Heart left ventricle (tissue), 16 donors: ENCODE results near the gene RBM10. TPM values are rescaled to one million over a fixed set of nuclear protein-coding genes. Genes with fewer than 3 reads are reported as not detected.

Experiments used
- ATAC-seq, 4 donors: fragments of 200-7000 bp; cut with Tn5 transposase; one replicate each; pipeline ENCODE4 v1.9.1; 2020 to 2022; ENCODE audit warnings: moderate library complexity in 4 of 4, mild to moderate bottlenecking in 3 of 4, moderate number of reproducible peaks in 1 of 4
- DNase-seq, 5 donors: peaks; one replicate each; pipeline ENCODE4 v3.0.0-alpha.2; 2020
- H3K27ac ChIP-seq, 12 donors: fragments of 200-600 bp; sonication (generic) in 4 of 12; one replicate each; pipeline versions ENCODE4 v1.5.0 to v1.8.0; 2016 to 2022; ENCODE audit warnings: mild to moderate bottlenecking in 2 of 12
- H3K27me3 ChIP-seq, 9 donors: fragments of 200-600 bp; sonication (generic) in 2 of 9; one replicate each; pipeline versions ENCODE4 v1.5.1 to v1.8.0; 2016 to 2022; ENCODE audit warnings: mild to moderate bottlenecking in 3 of 9
- H3K36me3 ChIP-seq, 9 donors: fragments of 200-600 bp; sonication (generic) in 2 of 9; one replicate each; pipeline versions ENCODE4 v1.5.0 to v1.8.0; 2018 to 2022; ENCODE audit warnings: mild to moderate bottlenecking in 2 of 9
- H3K4me1 ChIP-seq, 12 donors: fragments of 200-600 bp; sonication (generic) in 4 of 12; one replicate each; pipeline versions ENCODE4 v1.5.0 to v1.8.0; 2016 to 2022; ENCODE audit warnings: mild to moderate bottlenecking in 3 of 12
- H3K4me3 ChIP-seq, 12 donors: fragments of 200-600 bp; sonication (generic) in 4 of 12; one replicate each; pipeline versions ENCODE4 v1.5.0 to v1.8.0; 2017 to 2022; ENCODE audit warnings: mild to moderate bottlenecking in 9 of 12, moderate library complexity in 4 of 12
- H3K9me3 ChIP-seq, 12 donors: fragments of 200-600 bp; sonication (generic) in 4 of 12; one replicate each; pipeline versions ENCODE4 v1.5.0 to v1.8.0; 2016 to 2022; ENCODE audit warnings: mild to moderate bottlenecking in 1 of 12
- CTCF ChIP-seq, 12 donors: fragments of 200-600 bp; sonication (generic) in 4 of 12; IDR thresholded peaks; one replicate each; pipeline versions ENCODE4 v1.5.0 to v1.8.0; 2018 to 2022; ENCODE audit warnings: antibody characterized with exemption in 12 of 12, mild to moderate bottlenecking in 5 of 12
- POLR2A ChIP-seq, 2 donors: fragments of 450-650 bp; IDR thresholded peaks; one replicate each; pipeline ENCODE4 v1.6.1; 2017; ENCODE audit warnings: antibody characterized with exemption in 2 of 2, mild to moderate bottlenecking in 2 of 2, moderate library complexity in 2 of 2
- WGBS, 4 donors: extraction: QIAGEN DNeasy Blood & Tissue Kit in 2 of 4; methylation state at CpG; one replicate each; pipeline versions ENCODE4 v1.1.5 to v1.1.7; 2013 to 2018; 5-methylcytosine and 5-hydroxymethylcytosine counted together
- intact Hi-C, 10 donors: fragments of 100-400 bp; cut with DNase I; formaldehyde crosslinking; loops; one replicate each; pipeline versions ENCODE4 v1.11.1 to v1.14.2; 2022
- polyA plus RNA-seq, 2 donors: library from polyadenylated mRNA; stranded (reverse); fragments of 200-250 nt; gene quantifications; one replicate each; pipeline ENCODE4 v1.2.3, GENCODE V29; 2013
- total RNA-seq, 9 donors: library from RNA; depleted of rRNA in 2 of 9; stranded (reverse); fragments of >200 nt in 2 of 9; fragmentation: NEBNext Ultra II Directional in 3 of 9; extraction: Animal tissue kit (Norgen Biotek cat#: 25700) in 3 of 9; gene quantifications; one replicate each; pipeline versions ENCODE4 v1.1.0 to v1.2.4, GENCODE V29; 2016 to 2023
- donor health status: ischemic (EF 13 %, LVEDD 7.1; RV severe dilation, severe dysfunction).
- donor health status: healthy with polysubstance abuse.
- donor health status: DM: no; HTN: yes; CAD: no.
- donor health status: DM: no; HTN: no; CAD: no.
- donor health status: ischemic (EF 25% LVEDD 6.9; RV normal size, moderate dysfunction).
- donor health status: ischemic (EF 25% LVEDD 5.7; RV mildly dilated, moderate dysfunction).
- donor health status: healthy.
- donor health status: DM: yes; HTN: yes; CAD: no.
- donor health status: ischemic (EF 35%, LVEDD 5.7; RV mildly dilated, moderate dysfunction).
- donor health status: nonischemic (EF 11% LVEDD 7.7; RV severe dilation, severe dysfunction).
- donor health status: DM: yes; HTN: yes; CAD: no.
- donor health status: PGD.
- donor health status: ischemic (EF 29% LVEDD 5.4; RV normal size, mild dysfunction).
- donor health status: nonischemic (EF 23%, LVEDD 6.1; RV moderate dilation, normal function).

Gene RBM10
- total and polyA plus RNA-seq, 11 donors = 17.5 to 44.6 (median 28.3) TPM

DNA sequence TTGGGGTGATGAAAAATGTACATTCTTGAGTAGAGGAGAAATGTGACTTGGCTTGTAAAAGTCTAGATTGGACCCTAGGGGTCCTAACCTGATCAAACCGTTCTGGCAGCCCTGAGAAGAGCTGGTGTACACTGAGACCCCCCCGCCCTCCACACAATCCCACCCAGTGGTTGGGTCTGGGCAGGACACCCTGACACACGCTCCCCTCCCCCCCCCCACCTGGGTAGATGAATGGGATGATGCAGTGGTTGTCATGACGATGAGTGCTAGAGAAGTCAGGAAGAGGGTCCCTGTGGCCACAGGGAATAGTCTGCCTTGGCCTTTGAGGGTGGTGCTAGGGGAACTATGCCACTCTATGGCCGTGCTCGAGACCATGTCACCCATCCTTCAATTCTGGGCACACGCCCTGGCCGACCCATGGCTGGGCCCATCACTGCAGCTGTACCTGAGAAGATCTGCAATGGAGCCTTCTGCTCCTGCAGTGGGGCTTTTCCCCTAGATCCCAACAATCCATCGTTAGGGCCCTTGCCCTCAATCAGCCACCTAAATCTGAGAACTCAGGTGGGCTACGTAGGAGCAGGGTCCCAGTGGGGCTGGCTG lies 77.8 kb downstream of the RBM10 start:
- WGBS, 4 donors = 83 to 95% (median 87%) methylated on average over 5 to 10 of the region's 10 CpGs
- ATAC-seq = no peak
- H3K27me3 ChIP-seq = no peaks in the 10 kb centered on the region

GRCh38 chrX:47223476-47224250 lies 78.6 kb downstream of the RBM10 start:
- no peak for ATAC-seq
- Histone ChIP-seq H3K27ac (no peak overlapping the region), H3K4me3 (no peak overlapping the region), H3K36me3 (peaks cover 0 to 58% (median 50%) of the 10 kb centered on the region in 9 donors), H3K9me3 (no peaks in the 10 kb centered on the region), H3K27me3 (no peaks in the 10 kb centered on the region), H3K4me1 (peaks cover 0 to 33% (median 8%) of the 10 kb centered on the region in 12 donors)
- no peak for DNase-seq
- TF ChIP-seq POLR2A (IDR thresholded peaks at IDR 0.05) = no peak
- TF ChIP-seq CTCF (IDR thresholded peaks at IDR 0.05) = no peak
- 88 to 93% (median 91%) methylated on average over 8 to 13 of the region's 13 CpGs for WGBS, 4 donors
- intact Hi-C loops = no loop called here

More for the DNA sequence above, 77.8 kb downstream of the RBM10 start:
- Histone ChIP-seq H3K4me1 (peaks cover 0 to 34% (median 8%) of the 10 kb centered on the region in 12 donors), H3K27ac (no peak overlapping the region), H3K36me3 (peaks cover 0 to 50% (median 43%) of the 10 kb centered on the region in 9 donors), H3K4me3 (no peak overlapping the region), H3K9me3 (no peaks in the 10 kb centered on the region)
- TF ChIP-seq POLR2A (IDR thresholded peaks at IDR 0.05) (no peak), CTCF (IDR thresholded peaks at IDR 0.05) (no peak)
- intact Hi-C loops = no loop called here
- DNase-seq = no peak

GRCh38 chrX:47224266-47224895 lies 79.4 kb downstream of the RBM10 start:
- H3K36me3 ChIP-seq = peaks cover 0 to 64% (median 57%) of the 10 kb centered on the region in 9 donors
- no peak overlapping the region for H3K4me3 ChIP-seq
- WGBS, 4 donors = 86 to 93% (median 90%) methylated on average over 17 of the region's 17 CpGs
- TF ChIP-seq POLR2A (IDR thresholded peaks at IDR 0.05) = no peak
- no peak for TF ChIP-seq CTCF (IDR thresholded peaks at IDR 0.05)
- DNase-seq = no peak
- no peak for ATAC-seq
- intact Hi-C loops = no loop called here
- no peak overlapping the region for H3K27ac ChIP-seq
- no peaks in the 10 kb centered on the region for H3K9me3 ChIP-seq
- no peaks in the 10 kb centered on the region for H3K27me3 ChIP-seq
- peaks cover 0 to 26% (median 7%) of the 10 kb centered on the region in 12 donors for H3K4me1 ChIP-seq

- intact Hi-C loops = no loop called here
- no peak for DNase-seq
- WGBS, 4 donors = 88 to 96% (median 90%) methylated on average over 4 of the region's 4 CpGs
- Histone ChIP-seq H3K27ac (no peak overlapping the region), H3K9me3 (no peaks in the 10 kb centered on the region), H3K36me3 (peaks cover 0 to 66% (median 59%) of the 10 kb centered on the region in 9 donors), H3K27me3 (no peaks in the 10 kb centered on the region), H3K4me3 (no peak overlapping the region), H3K4me1 (peaks cover 0 to 21% (median 6%) of the 10 kb centered on the region in 12 donors)
- ATAC-seq = no peak
- TF ChIP-seq CTCF (IDR thresholded peaks at IDR 0.05) = no peak
- no peak for TF ChIP-seq POLR2A (IDR thresholded peaks at IDR 0.05)
These were observed 79.9 kb downstream of the RBM10 start for GRCh38 chrX:47224896-47225290.
